H54 (cell line): ENCODE data around the gene MYH7B.

ENCODE experiments used
- DNase-seq: peaks from one replicate; pipeline ENCODE4 v3.0.0; 2011; ENCODE audit warnings: low spot score, mixed read lengths; ENCODE audit not compliant: insufficient read length
- FAIRE-seq: peaks from 3 replicates; lab custom pipeline; 2011; peaks lifted over from hg19 to GRCh38; lab: Jason Lieb, UNC
- POLR2A ChIP-seq: IDR thresholded peaks from 2 replicates; pipeline ENCODE4 v1.6.1; 2011; ENCODE audit warnings: low read depth, mild to moderate bottlenecking, low read length

MYH7B gene

DNA sequence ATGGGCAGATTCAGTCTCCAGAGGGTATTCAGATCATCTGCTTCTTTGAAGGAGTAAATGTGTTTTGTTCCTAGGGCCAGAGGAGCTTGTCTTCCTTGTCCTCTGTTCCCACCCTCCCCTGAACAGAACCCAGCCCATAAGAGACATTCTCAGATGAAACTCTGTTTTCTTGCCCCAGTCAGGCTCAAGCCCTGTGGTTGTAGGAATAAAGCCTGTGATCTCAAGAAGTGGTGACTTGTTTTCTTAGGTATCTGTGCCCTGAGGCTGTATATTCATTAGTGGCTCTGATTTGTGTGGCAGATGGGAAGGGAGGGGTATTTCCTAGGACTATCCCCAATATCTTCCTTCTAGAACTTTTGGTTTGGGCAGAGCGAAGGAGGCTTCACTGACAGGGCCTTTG lies 27.9 kb upstream of the MYH7B start:
- DNase-seq (no peak), FAIRE-seq (no peak)
- TF ChIP-seq POLR2A, result no peak

DNA sequence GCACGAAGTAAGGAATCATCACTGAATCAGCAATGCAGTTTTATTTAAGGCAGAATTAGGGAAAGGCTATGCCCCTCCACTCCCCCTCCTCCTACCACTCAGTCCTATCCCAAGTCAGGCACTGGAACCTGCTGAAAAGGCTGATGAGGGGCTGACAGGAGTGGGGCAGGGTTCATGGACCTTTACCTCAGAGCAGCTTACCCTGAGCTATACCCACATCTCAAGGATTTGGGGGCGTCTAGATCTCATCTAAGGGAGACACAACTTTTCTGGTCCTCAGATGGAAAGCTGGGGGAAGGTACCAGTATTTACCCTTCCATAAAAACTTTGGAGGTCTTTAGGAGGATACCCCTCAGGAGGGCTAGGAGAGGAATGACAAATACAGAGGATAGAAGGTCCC lies 27.3 kb upstream of the MYH7B start:
- no peak for FAIRE-seq
- no peak for DNase-seq
- TF ChIP-seq POLR2A, result no peak

DNA sequence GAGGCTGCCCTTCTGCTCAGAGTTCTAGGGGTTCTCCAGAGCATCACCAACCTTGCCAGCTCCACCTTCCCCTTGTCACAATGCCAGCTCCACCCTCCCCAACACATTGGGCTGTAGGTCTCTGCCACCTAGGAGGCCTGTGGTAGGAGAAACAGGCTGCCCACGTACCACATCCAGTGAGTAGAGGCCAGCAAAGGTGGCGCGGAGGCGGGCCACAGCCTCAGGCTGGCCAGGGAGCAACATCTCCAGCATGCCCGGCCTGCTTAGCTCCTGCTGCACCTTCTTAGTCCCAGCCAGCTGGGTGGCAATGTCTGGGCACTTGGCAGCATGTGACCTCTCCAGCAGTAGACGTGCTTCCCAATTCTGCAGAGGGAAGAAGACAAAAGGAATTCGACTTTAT lies 23.9 kb upstream of the MYH7B start:
- no peak for TF ChIP-seq POLR2A
- no peak for FAIRE-seq
- DNase-seq, result no peak

DNA sequence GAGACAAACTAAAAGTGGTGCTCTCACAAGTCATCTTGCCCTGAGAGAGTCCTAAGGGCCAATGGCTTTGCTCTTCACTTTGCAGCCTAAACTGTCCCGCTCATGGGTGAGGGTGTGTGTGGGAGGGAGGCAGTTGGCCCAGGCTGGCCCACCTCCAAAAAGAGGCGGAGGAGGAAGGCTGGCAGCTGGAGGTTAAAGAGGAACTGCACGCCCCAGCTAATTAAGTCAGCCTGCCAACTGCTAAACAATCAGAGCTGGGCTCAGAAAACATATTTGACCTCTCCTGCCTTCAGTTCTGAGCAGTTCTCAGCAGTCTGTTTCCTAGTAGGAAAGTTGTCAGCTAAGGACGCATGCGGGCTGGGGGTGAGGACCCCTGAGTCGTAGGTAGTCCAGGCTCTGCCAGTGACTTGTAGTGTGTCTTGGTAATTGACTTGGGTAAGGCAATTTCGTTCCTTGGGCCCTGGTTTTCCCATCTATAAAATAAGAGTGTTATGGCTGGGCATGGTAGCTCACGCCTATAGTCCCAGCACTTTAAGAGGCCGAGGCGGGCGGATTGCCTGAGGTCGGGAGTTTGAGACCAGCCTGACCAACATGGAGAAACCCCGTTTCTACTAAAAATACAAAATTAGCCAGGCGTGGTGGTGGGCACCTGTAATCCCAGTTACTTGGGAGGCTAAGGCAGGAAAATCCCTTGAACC lies 17.1 kb upstream of the MYH7B start:
- TF ChIP-seq POLR2A, result no peak
- DNase-seq, result no peak
- no peak for FAIRE-seq

DNA sequence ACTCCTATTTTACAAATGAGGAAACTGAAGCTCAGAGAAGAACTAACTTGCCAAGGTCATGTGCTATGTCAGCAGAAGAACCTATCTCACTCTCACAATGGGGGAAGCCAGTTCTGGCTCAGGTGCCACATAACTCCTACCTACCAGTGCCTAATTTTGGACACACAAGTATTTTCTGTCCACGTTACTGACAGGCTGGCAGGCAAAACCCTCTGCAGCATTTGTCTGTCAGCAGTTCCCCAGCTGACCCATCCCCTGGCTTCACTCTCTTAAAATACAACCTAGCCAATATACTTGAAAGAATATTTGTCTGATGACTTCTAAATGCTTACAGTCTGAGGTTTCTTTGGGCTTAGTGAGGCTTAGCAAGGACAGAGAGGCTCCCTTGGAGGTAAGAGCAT lies 15.6 kb upstream of the MYH7B start:
- DNase-seq (no peak), FAIRE-seq (no peak)
- TF ChIP-seq POLR2A, result no peak

DNA sequence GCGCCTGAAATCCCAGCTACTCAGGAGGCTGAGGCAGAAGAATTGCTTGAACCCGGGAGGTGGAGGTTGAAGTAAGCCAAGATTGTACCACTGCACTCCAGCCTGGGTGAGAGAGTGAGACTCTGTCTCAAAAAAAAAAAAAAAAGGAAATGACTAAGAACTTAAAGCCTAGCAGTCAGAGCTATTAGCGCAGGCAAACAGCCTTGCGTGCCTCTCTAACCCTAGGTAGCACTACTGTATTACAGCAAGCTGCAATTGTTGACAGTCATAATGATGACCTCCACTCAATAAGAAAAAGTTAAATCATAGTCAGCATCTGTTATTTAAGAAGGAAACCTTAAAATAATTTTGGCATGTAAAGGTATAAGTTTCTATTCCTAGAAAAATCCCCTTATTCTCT lies 14.4 kb upstream of the MYH7B start:
- TF ChIP-seq POLR2A, result no peak
- FAIRE-seq (no peak), DNase-seq (no peak)

DNA sequence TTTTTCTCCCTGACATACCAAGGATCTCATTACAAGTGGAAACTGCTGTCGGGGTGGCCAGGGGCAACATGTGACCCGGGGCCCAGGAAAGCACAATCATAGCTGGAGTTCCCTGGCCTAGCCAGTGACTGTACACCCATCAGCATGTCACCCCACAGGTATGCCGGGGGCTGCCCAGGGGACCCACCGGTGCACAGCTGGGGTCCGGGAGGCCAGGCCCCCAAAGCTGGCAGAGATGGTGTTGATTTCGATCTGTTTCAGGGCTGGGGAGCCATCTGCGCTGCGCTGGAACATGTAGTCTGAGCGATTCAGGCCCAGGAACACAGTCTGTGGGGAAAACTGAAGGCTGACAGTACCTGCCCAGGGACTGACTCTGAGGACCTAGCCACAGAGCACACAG lies 13.4 kb upstream of the MYH7B start:
- FAIRE-seq (no peak), DNase-seq (no peak)
- no peak for TF ChIP-seq POLR2A

DNA sequence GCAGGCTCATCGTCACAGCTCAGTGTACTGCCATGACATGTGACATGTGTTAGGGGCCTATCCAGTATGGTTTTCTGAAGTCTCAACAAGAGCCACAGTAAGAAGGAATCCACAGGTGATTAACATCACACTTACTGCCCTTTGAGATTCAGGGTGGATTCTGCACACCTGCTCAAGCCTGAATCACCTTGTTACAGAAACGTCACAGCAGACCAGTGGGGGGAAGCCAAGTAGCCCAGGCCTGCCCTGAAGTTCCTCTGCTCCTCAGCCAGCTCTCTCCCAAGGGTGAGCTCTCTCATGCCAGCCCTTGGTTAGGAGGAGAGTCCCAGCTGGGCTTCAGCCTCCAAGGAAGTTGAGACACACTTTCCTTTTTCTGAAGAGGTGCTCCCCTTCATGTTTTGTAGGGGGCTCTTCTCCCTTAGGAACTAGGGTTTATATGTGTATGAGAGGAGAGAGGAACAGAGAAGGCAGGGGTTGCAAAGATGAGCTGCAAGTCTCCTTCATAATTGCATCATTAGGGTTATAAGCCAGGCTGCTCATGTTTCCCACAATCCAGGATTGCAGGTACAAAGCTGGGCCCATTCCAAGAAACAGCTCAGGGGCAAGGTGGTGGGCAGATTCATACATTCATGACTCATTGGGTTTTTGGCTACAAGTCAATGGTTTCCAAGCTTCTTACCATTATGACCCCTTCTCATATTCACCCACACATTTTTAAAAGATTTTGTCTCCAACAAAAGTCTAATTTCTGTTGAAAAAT lies 11.7 kb upstream of the MYH7B start:
- FAIRE-seq, result no peak
- no peak for TF ChIP-seq POLR2A
- no peak for DNase-seq

DNA sequence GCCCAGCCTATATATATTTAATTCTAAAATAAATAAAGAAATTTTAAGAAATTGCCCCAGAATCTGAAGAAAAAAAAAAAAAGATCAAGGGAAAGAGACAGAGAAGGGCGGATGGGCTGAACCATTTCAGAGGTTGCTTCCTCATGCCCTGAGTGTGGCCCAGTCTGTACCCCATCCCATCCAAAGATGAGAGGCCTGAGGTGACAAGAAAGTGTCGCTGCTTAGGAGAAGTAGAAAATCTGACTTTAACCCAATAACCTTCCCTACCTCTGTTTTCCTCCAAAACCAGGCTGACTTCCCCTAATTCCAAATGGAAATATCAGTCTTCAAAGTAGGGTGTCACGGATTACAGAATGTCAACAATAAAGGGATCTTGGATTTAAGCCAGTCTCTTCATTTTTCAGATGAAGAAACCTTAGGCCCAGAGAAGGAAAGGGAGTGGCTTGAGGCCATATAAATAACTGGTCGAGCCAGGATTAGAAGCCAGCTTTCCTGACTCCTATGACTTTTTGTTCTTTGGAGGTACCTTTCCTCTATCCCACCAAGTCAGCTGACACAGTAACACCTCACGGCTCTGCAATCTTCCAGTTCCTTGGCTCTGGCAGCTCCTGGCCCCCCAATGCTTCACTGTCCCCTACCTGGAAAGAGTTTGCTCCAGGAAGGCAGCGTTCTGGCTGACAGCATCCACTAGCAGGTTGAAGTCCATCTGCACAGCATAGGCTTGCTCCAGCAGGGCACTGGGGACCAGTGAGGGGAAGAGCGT lies 10.2 kb upstream of the MYH7B start:
- TF ChIP-seq POLR2A, result no peak
- no peak for FAIRE-seq
- DNase-seq, result no peak

DNA sequence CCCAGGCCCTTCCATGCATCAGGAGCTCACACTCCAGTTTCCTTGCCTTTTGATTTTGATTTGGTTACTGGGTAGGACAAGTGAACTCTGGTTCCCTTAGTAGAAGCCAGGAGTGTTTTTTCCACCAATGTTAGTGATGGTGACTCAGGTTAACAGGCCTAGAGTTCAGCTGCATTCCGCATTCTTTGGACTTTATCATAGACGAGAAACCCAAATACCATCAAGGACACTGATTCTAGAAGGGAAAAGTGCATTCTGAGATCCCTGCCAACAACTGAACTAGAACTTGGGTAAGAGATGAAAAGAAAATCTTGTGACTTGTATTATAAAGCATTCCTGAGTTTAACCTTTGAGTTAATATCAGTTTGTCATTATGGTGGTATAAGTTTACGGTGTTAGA lies 9.0 kb upstream of the MYH7B start:
- DNase-seq (no peak), FAIRE-seq (no peak)
- TF ChIP-seq POLR2A, result no peak

DNA sequence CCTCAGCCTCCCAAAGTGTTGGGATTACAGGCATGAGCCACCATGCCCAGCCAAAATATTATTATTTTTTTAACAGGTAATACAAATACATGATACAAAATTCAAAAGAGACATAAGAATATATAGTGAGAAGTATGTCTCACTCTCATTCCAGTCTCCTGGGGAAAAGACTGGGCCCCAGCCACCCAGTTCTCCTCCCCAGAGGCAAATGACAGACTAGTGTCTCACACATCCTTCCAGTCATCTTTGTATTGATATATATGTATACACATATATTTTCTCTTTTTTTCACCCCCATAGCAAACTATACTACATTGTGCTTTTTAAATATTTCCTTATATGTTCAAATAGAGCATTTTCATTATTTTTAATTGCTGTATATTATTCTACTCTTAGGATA lies 8.3 kb upstream of the MYH7B start:
- FAIRE-seq (no peak), DNase-seq (no peak)
- no peak for TF ChIP-seq POLR2A

DNA sequence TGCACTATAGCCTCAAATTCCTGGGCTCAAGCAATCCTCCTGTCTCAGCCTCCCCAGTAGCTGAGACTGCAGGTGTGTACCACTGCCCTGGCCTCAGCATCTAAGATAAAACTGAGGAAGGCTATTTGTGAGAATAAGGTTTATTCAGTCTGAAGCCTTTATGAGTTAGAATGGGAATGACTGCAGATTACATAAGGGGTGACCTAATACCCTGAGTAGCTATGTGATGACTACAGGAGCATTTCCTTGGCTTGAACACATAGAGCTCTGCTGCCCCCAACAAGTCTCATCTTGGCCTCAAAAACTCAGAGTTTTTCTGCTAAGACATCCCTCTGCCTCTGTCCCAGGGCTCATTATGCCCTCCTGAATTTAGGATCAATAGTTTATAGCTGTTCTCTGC lies 7.6 kb upstream of the MYH7B start:
- peak; percentile 42 for DNase-seq
- TF ChIP-seq POLR2A, result no peak
- no peak for FAIRE-seq

DNA sequence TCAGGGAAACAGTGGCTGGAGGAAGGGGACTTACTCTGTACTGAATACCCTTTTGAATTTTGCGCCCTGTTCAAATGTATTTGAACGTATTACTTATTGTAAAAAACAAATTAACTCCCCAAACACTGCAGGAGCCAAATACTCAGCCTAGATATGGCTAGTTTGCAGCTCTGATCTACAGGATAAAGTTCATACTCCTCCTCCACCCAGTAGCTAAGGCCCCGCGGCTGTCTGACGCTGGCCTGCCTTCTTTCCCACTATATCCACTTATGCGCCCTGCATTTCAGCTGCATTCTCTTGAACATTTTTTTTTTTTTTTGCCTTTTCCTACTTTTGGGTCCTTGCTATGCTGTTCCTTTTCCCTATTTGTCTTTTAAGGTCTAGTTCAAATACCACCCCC lies 6.5 kb upstream of the MYH7B start:
- no peak for TF ChIP-seq POLR2A
- no peak for FAIRE-seq
- no peak for DNase-seq

DNA sequence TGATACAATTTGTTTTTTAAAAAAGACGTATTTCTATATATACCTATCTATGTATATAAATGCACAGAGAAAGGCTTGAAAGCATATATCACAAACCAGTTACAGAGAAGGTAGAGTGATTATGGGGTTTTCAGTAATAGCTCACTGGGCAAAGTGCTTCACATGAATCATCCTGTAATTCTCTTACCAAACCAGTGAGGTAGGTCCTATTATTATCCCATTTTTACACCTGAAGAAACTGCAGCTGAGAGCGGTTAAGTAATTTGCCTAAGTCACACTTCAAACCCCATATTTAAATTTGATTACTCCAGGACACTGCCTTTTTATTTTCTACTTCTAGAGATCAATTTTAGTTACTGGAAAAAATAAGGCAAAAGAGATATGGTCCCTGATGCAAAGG lies 4.4 kb upstream of the MYH7B start:
- FAIRE-seq (no peak), DNase-seq (no peak)
- no peak for TF ChIP-seq POLR2A
